ENCODE measurements around the gene TXNDC8.
"Not testable (repeated sequence)": the region's sequence is repeated elsewhere in the genome, so short reads cannot be mapped to it uniquely, and the experiment has no call there.

The TXNDC8 gene

DNA sequence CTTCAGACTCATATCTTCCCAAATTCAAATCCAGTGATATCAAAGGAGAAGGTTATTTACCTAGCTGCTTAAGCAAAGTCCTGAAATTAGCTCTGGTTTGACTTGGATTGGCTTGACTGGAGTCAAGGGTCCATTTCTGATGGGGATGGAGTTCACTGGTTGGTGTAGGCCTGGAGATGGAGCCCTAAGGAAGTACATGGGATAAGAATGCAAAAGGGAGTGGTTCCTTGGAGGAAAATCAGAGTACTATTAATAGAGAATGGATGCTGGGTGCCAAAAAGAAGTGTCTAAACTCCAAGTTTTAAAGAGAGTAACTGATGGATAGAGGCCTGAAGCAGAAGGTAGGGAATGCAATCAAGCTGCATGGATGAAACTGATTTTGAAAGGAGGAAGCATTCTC lies 13.8 kb downstream of the TXNDC8 start:
- no peak for DNase-seq

DNA sequence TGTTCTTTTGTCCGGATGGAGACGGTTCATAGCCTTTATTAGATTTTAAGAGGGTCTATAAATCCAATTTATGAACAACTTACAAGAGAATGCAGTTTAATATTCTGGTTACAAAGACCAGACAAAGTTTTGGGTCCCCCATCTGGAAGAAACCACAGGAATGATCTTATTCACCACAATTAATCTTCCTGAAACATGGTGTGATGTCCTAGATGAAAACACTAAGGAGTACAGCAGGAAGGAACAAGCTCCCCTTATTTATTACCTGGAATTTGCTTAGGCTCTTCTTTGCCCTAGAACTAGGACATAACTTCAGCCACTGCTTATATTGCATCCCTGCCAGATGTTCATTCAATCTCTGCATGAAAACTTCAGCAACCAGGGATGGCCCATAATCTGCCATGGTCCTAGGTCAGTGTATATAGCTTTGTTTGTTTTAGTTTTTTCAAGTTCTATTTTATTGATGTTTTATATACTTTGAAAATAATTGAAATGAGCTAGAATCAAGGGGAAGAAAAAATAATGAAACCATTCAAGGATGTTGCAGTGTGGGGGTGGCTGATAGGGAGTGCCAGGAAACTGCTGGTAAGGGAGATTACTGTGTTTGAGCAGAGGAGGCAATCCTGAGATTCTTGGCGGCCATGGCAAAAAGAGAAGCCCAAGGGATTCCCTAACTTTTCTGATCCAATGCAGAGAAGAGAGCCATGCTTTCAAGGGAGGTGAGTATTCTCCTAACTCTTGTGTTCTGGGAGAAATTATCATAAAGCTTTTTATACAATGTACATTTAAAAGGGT lies 16.8 kb downstream of the TXNDC8 start:
- DNase-seq, result no peak

DNA sequence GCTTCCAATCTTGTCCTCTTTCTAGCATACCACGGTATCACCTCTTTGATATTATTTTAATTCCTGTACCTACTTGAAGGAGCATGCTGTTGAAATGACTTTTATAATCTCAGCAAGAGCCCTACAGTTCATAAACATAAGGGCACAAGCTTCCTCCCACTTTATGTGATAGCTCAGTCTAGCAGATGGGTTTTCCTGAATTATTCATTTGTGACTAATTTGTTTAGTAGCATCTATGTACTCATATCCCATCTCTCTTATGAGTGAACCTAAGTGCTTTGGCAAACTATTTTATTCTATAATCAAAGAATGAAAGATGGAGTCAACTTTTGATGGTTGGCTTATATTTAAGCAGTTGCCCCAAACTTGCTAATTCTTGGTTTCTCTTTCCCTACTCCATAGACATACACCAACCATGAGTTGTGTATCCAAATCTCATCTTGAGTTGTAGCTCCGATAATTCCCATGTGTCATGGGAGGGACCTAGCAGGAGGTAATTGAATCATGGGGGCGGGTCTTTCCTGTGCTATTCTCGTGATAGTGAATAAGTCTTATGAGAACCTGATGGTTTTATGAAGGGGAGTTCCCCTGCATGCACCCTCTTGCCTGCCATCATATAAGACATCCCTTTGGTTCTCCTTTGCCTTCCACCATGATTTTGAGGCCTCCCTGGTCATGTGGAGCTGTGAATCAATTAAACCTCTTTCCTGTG lies 17.7 kb downstream of the TXNDC8 start:
- no peak for DNase-seq

DNA sequence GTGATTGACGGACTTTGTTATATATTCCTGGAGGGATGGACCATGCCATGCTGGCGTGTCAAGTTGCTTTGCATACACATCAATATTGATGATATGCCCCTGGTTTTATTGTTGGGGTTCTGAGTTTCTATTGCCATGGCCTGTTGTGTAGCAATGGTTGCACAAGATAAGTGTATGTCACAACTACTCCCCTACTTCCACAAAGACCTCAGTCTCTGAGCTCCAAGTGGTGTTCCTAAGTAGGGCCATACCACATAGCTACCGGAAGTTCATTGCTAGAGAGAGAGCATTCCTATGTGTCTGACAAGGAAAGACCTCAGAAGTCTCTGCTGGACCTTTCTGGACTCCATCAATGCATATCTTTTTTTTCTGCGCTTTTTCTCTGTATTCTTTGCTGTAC lies 19.8 kb downstream of the TXNDC8 start:
- DNase-seq, result peak; percentile 58 to 60

DNA sequence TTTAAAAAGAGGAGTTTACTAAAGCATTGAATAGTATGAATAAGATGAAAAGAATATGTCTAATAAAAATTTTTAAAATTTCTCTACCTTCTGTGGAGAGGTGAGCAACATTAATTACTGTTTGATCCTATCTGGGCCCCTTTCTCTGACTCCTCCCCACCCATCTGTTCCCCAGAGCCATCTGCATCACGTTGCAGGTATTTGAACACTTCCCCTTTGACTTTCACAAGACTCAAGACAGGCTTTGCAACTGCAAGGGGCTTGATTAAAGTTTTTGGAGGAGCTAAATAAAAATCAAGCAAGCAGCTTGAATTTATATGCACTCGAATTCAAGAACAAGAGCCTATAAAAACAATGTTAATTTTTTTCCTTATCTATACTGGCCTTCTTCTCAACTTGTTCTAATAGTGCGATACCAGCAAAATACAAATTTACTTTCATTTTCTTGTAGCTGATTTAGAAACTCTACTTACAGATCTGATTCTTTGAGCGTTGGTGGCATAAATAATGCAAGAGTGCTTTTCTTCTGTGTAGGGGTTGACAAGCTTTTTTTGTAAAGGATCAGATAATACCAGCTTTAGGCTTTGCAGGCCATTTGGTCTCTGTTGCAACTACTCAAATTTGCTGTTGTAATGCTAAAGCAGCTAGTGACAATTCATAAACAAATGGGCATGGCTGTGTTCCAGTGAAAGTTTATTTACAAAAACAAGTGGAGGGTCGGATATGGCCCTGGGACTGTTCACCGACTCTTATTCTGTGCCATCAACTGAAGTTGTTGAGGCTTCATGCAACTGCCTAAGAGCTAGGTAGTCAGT lies 21.2 kb downstream of the TXNDC8 start:
- DNase-seq, result peak in 1 of 2 donors; percentile 51

DNA sequence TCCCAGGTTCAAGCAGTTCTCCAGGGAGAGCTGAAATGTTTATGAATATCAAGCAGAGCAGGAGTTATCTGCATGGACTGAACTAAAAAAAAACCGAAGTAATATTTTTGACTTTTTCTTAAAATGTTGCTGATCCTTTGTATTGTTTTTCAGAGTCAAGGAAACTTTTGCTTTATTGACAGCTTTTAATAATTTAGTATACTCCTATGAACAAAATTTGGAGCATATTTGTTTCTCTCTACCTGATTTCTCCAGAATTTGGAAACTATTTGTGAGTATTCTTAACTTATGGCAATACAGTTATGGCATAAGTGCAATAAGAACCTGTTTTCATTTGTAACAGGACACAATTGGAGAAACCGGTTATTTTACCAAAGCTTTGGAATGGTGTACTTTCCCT lies 25.7 kb downstream of the TXNDC8 start:
- DNase-seq, result not testable (repeated sequence)

DNA sequence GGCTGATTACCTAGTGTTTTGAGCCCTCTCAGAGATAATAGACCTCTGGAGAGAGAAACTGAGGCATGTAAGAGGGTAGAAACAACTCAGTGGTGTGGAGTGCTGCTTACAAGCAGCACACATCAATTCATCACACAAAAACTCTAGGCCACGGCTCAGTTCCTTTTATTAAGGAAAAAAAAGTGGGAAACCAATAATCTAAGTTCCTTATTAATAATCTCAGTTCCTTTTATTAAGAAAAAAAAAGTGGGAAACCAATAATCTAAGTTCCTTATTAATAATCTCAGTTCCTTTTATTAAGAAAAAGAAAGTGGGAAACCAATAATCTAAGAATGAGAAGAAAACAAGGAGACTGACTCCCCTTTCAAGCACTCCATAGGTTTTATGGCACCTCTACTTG lies 28.0 kb downstream of the TXNDC8 start:
- DNase-seq, result peak; percentile 27 to 37

DNA sequence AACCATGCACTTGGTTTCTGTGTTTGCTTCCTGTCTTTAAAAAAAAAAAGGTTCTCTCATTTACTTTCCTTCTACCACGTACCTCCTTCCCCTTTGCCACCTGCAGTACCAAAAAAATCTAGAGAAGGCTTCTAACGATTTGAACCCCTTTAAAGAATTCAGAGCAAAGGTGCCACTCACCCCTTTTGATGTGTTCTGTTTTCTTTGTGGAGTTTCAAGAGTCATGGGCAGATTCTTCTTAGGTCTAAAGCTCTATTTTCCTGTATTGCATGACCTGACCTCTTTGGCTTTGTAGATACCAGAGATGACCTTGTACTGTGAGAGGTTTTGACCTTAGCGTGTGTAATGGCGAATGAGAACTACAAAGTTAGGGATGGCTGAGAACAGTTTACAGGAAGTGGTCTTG lies 29.0 kb downstream of the TXNDC8 start:
- no peak for DNase-seq

DNA sequence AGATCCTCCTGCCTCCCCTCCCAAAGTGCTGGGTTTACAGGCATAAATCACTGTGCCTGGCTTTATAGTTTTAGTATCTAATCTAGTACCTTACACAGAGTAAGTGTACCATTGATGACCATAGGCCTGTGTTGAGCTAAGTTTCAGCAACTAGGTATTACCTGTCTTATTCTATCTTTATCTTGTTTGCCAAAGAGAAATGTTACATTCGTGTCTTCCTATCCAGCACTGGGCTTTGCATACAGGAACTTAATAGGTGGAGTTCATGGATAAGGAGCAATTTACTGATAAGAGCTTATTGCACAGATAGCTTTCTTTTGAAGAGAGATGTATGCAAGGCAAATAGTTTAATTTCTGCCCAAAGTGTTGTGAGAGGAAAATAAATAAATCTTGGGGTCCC lies 30.5 kb downstream of the TXNDC8 start:
- DNase-seq, result no peak

DNA sequence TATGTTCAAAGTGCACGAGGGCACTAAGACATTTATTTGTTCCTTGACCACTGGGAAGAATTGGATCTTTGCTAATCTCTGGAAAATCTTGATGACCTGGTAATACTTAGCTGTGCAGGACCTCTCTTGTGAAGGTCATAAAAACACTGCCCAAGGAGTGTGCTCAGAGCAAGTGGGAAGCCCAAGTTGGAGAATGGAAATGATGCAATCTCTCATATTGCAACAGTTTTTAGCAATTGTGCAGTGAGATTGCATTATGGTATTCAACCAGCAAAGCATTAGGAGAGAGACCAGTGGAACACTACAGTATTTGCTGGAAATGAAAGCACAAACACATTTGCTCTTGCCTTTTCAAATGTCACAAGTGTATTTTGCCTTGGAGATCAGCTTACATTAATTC lies 34.5 kb downstream of the TXNDC8 start:
- DNase-seq, result peak; percentile 90 to 96

DNA sequence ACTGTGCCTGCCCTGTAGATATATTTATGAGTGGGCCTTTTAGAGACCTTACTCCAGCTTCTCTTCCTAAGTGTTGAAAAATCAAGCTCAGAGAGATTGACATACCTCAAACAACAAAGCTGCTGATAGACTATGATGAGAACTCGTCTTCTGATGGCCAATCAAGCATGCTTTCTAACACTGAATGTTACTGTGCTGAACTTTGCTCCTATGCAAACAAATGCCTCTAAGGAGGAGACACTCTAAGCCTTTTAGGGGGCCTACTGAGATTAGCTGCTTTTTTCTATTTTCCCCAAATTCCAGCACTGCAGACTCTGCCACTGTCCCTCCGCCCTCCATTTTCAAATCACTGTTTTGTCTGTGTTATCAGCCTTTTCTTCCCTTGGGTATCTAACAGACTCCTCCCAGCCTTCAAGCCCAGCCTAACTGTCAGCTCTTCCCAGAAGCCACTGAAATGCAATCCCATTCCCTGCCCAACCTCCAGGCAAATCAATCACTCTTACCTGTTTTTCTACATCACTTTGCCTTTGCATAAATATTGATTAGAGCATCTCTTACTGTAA lies 39.5 kb downstream of the TXNDC8 start:
- no peak for DNase-seq

DNA sequence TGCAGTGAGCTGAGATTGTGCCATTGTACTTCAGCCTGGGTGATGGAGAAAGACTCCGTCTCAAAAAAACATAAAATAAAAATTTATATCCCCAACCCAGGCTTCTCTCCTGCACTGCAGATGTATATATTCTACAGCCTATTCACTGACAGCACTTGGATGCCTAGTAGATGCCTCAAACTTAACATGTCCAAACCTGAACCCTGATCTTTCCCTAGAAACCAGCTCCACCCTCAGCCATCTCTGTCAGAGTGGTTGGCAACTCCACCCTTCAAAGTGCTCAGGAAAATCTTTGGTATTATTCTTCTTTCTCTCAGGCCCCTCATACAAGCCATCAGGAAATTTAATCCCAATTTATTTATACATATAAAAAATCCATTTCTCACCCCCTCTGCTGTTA lies 44.4 kb downstream of the TXNDC8 start:
- DNase-seq, result no peak

DNA sequence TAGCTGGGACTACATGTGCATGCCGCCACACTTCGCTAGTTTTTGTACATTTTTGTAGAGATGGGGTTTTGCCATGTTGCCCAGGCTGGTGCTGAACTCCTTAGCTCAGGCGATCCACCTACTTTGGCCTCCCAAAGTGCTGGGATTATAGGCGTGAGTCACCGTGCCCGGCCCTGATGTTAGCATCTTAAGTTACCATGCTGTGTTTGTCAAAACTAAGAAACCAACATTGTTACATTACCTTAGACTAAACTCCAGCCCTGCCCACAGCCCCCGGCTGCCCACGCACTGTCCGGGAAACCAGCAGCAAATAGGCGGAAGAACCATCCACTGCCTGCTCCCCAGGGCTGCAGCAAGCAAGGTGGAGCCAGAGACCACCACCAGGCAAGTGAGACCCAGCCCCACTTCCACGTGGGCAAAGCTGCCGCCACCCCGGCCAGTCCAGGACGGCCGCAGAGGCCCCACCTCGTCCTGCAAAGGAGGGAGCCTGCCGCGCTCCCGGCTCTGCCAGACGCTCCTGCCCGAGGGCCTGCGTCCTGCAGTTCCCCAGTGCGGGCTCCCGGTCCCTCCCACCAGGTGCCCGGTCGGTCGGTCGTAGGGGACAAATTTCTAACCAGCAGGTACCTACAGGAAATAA lies 45.6 kb downstream of the TXNDC8 start:
- no peak for DNase-seq

DNA sequence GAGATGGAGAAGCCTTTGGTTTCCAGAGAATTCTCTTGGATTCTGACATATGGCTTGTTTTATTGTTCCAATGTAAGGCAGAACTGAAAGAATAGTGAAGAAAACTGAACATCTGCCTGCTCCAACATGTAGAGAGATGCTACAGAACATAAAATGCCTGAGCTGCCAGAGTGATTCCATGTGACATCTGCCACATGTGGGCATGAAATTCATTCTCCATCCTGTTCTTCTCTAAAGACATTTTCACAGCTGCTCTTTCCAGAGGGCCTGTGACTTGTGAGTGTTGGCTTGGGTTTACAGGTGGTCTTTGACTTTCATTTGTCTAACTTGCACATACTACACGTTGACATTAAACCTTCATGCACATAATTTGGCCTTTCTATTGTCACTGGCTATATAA lies 47.7 kb downstream of the TXNDC8 start:
- DNase-seq, result no peak

DNA sequence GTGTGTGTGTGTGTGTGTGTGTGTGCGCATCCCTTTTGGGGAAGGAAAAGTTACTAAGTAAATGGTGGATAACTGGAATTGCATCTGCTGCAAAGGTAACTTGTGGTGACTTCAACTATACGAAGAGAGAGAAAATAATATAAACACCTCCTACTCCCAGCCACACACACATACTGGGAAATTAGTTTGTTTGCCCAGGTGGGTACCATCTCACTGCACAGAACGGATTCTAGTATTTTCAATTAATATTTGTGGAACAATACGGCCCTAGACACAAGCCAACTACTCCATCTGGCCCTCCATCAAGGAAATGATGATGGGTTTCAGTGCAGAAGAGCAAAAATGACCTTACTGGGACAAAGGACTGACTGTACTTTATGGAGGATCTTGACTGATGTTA lies 49.2 kb downstream of the TXNDC8 start:
- DNase-seq, result no peak

DNA sequence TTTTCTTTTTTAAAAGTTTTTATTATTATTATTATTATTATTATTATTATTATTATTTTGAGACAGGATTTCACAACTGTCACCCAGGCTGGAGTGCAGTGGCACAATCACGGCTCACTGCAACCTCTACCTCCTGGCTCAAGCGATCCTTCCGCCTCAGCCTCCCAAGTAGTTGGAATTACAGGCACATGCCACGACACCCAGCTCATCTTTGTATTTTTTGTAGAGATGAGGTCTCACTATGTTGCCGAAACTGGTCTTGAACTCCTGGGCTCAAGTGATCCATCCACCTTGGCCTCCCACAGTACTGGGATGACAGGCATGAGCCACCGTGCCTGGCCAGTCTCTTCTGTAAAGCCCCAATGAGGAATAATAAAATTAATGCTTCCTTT lies 50.4 kb downstream of the TXNDC8 start:
- DNase-seq, result no peak

DNA sequence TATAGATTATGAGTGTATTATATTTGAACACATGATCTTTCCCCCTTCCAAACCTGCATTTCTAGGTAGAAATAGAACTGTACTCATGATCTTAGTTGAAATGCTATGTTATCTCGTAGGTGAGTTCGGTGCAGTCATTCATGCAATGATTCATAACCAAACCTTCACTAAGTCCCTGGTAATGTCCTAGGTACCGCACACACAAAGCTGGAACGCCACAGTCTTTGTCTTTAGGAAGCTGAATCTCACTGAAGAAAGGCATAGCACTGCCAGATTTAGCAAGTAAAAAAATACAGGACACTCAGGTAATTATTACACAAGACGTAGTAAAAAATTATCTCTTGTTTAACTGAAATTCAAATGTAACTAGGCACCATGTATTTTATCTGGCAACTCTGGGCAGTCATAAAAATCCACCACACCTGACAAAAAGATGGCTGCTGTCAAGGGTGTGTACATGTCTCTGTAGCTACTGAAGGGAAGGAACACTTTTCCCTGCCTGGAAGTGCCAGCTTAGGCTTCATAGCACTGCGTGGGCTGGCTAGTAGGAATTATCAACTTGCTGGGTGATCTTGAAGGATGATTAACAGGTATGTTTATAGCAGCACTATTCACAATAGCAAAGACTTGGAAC lies 53.3 kb downstream of the TXNDC8 start:
- DNase-seq, result no peak

DNA sequence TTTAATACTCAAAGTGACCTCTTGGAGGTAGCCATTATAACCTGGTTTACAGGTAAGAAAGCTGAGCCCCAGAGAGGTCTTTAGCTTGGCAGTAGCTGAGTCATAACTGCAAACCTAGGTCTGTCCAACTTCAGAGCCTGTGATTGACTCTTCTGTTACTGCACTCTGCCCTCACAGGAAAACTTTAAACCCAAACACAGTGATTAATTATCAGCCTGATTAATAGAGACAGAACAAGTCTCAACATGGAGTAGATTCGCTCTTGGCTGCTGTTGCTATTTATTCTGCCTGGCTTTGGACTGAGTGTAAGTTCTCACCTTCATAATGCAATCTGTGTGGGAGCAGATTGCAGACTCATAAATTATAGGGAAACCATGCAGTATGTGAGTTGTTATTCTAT lies 53.9 kb downstream of the TXNDC8 start:
- DNase-seq, result no peak

DNA sequence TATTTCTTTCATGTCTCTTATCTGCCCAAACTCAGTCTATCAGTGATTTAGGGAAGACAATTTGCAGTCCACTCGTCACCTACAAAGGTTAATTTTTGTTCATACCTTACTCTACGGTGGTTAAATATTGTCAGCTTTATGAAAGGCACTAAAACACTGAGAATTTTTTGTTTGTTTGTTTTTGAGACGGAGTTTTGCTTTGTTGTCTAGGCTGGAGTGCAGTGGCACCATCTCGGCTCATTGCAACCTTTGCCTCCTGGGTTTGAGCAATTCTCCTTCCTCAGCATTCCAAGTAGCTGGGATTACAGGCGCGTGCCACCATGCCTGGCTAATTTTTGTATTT lies 55.0 kb downstream of the TXNDC8 start:
- no peak for DNase-seq

DNA sequence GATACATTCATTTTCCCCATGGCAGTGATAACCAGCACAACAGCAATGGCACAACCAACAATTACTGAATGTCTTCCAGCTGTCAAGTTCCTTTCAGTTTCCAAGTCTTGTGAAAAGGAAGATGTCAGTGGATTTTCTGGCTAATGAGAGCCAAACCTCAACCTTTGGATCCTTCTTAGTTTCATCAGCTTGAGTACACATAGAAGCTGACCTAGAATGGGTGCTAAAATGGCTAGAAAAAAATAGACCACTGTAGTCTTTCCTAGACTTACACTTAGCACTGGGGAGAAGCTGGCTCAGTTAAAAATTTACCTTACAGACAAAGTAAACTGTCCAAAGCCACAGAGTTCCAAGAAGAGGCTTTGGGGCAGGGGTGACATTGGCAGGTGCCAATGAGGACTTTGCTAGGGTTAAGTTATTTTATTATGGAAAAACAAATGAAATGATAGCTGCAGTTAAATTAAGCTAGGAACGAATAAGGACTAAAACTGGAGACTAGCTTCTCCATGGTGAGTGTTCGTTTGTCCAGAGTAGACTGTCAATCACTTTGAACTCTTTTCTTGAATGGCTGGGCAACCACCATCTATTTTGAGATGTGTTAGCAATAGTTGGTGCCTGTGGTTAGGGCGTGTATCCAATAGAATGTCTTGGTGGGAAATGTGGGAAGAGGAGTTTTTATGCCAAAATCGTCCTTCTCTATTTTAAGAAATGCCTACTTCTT lies 55.5 kb downstream of the TXNDC8 start:
- peak; percentile 38 to 77 for DNase-seq

DNA sequence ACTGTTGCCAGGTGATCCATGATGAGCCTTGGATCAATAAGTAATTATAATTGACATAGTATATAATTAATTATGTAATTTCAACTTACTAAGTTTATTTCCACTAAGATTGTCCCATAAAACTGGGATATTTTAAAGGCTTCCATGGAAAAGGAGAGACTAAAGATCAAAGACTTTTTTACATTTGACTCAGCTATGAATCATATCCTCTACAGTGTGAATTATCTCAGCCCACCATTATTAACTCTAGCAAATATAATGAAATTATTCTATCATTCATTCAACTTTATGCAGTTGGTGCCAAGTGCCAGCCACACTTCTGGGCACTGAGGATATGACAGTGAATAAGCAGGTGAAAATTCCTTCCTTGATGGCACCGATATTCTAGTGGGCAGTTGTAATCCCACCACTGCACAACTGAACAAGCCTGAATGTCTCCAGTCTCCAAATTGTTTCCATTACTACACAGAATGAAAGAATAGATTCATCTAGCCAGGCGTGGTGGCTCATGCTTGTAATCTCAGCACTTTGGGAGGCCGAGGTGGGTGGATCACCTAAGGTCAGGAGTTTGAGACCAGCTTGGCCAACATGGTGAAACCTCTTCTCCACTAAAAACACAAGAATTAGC lies 59.5 kb downstream of the TXNDC8 start:
- DNase-seq, result no peak

Data from inflammatory macrophage treated with lipopolysaccharide for 1 hour (primary cell).